HPDE6-E6E7 (cell line): ENCODE measurements around the gene KRTAP19-6.
"Not testable (repeated sequence)": the region's sequence is repeated elsewhere in the genome, so short reads cannot be mapped to it uniquely, and the experiment has no call there.

Experiments
- DNase-seq: peaks from one replicate; pipeline ENCODE4 v3.0.0; 2011; ENCODE audit warnings: missing footprints; ENCODE audit errors: extremely low spot score

The KRTAP19-6 gene

GRCh38 chr21:30541764-30542163, at the start of gene KRTAP19-6:
Gene KRTAP19-6 (minus strand): TSS chr21:30541864. CDS start chr21:30541833, 31 bp downstream.
- no peak for DNase-seq

GRCh38 chr21:30590297-30590696, 48.6 kb upstream of the KRTAP19-6 start, which contains the start of gene KRTAP22-2:
Gene KRTAP22-2 (minus strand): TSS chr21:30590397.
- no peak for DNase-seq

- DNase-seq, result no peak
Measured at GRCh38 chr21:30582870-30583269, 41.2 kb upstream of the KRTAP19-6 start.

DNA sequence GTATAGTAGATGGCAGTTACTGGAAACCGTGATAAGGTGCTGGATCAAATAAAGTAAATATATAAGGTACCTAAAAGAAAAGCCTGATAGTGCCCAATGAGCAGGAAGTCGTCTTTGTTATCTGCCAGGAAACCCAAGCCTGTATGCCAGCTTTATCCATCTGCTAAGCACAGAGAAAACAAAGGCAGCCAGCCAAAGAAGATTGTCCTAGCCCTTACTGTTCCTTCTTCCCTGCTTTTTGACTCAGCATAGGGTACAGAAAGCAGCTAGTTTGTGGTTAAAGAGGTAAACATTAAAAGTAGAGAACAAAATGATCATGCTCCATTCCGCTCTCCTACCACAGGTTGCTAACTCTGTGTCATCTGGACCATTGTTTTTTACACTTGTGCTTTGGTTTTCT, 38.5 kb upstream of the KRTAP19-6 start:
- DNase-seq, result no peak

DNA sequence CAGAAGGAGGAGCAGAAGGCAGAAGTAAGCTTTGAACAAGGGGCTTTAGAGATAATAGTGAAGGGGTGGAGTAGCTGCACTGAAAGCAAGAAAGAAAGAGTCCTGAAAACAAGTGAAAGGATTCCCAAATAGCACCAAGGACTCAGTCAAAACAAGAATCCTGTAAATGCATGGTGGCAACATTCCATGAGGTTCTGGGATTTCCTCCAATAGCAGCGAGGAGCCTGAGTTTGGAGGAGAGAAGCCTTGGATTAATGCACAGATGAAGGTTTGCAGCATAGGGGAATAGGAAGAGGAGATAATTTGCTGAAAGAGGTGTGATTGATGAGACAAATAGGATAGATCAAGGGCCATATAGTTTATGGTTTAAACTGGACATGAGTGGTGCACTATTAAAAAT, 37.7 kb upstream of the KRTAP19-6 start:
- DNase-seq, result no peak

GRCh38 chr21:30577766-30578165, 36.1 kb upstream of the KRTAP19-6 start:
- no peak for DNase-seq

DNA sequence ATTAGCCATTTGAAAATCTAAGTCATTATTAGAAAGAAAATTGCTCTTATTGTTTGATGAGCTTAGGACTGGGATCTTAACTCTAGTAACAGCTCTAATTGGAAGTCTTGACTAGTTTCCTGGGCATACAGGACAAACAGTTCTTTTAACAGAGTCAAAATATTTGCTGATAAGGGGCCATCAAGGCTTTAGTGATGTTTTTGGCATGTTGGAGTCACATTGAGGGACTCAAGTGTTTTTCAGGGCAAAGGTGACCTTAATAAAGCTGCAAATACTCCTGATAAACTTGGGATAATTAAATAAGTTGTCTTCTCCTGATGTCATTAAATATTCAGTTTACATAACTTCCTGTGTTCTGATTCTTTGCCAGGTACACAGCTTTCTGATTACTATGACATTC, 26.0 kb upstream of the KRTAP19-6 start:
- DNase-seq, result no peak

- DNase-seq, result no peak
Measured at GRCh38 chr21:30563630-30564029, 22.0 kb upstream of the KRTAP19-6 start.

GRCh38 chr21:30563072-30563471, 21.4 kb upstream of the KRTAP19-6 start:
- no peak for DNase-seq

DNA sequence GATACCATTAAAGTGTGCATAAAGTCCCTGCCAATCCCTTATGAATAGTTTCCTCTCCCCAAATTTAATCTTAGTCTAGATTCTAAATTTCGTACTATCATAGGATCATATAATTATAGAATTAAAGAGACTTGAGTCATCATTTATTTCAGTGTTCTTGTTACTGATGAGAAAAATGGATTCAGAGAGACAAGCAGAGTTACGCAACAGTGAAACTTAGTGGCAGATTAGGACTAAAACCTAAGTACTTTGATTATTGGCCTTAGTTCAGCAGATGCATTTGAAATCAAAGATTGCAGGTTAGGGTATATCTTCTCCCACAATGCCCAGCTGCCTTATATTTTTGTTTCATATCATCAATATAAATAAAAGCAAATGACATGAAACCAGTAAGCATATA, 20.3 kb upstream of the KRTAP19-6 start:
- no peak for DNase-seq

GRCh38 chr21:30561264-30561895, 19.7 kb upstream of the KRTAP19-6 start, which contains the start of gene KRTAP19-7:
Gene KRTAP19-7 (minus strand): TSS chr21:30561314. CDS start chr21:30561289, 25 bp downstream.
- DNase-seq, result no peak

DNA sequence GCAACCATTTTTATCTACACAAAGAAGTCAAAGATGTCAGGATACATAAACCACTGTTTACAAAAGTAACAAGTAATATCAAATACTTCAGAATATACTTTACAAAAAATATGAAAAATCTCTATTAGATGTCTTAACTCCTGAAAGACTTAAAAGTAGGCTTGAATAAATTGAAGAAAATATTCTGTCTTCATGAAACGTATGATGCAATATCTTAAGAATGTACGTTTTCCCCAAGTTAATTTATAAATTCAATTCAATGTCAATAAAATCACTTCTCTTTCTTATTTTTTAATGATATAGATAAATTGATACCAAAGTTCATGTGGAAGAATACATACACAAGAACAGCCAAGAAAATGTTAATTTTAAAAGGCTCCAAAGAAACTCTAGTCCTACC, 13.4 kb upstream of the KRTAP19-6 start:
- DNase-seq, result no peak

- no peak for DNase-seq
Measured at GRCh38 chr21:30552782-30553181, 11.1 kb upstream of the KRTAP19-6 start.

DNA sequence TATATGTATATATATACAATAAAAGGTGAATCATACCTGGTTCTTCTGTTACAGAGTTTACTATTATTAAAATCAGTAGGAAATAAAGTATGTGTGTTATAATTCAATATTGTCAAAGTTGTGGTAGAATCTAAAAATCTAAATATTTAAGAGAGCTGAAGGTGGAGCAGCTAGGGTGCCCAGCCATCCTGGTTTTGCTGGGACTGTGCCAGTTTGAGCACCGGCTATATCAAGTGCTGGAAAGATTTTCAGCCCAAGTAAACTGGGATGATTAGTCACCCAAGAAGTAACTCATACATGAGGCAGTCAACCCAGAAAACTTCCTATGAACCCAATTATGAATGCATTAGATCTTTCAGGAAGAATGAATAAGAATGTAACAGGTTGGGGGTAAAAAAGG, 22.8 kb downstream of the KRTAP19-6 start:
- DNase-seq, result no peak

DNA sequence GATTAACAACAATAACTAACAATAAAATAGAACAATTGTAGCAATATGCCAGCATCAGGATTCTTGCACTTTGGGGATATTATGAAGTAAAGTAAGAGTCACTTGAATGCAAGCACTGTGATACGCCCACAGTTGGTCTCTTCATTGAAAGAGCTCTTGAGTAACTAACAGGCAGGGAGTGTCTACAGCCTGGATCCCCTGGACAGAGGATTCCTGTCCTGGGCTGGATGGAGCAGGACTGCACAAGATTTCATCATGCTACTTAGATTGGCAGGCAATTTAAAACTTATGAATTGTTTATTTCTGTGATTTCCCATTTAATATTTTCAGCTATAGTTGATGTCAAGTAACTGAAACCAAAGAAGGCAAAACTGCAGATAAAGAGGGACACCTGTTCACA, 26.0 kb downstream of the KRTAP19-6 start:
- DNase-seq, result no peak

- not testable (repeated sequence) for DNase-seq
Measured at GRCh38 chr21:30505621-30506205, 36.0 kb downstream of the KRTAP19-6 start.

- DNase-seq, result no peak
Measured at GRCh38 chr21:30502041-30502440, 39.6 kb downstream of the KRTAP19-6 start, which contains the start of gene KRTAP19-5. Gene KRTAP19-5 (minus strand): TSS chr21:30502141. CDS start chr21:30502090, 51 bp downstream.

GRCh38 chr21:30497065-30497464, 44.6 kb downstream of the KRTAP19-6 start, which contains the start of gene KRTAP19-4:
Gene KRTAP19-4 (minus strand): TSS chr21:30497165. CDS start chr21:30497110, 55 bp downstream.
- no peak for DNase-seq

GRCh38 chr21:30491963-30492428, 49.7 kb downstream of the KRTAP19-6 start, which contains the start of gene KRTAP19-3:
Gene KRTAP19-3 (minus strand): TSS chr21:30492013. CDS start chr21:30491957, 56 bp downstream.
- no peak for DNase-seq
